H1 (cell line): Measurements from ENCODE around the gene GRK5. TPM values are rescaled to one million over a fixed set of nuclear protein-coding genes. Genes with fewer than 3 reads are reported as not detected.

Experiments
- CTCF ChIA-PET: fragments of 300-600 bp; sonication (Branson Sonifier 250); formaldehyde crosslinking; loops from one replicate; lab custom pipeline; 2021; ENCODE audit not compliant: partially characterized antibody; lab: Charles Lee
- POLR2A ChIA-PET: fragments of 300-600 bp; sonication (Branson Sonifier 250); formaldehyde crosslinking; loops from one replicate; lab custom pipeline; 2021; ENCODE audit warnings: inconsistent platforms; ENCODE audit not compliant: partially characterized antibody; lab: Charles Lee
- DNase-seq, 2 experiments: peaks; one replicate each; pipeline versions ENCODE4 v3.0.0 to v3.0.0-alpha.2; 2010 to 2022; ENCODE audit warnings: low spot score in 2 of 2, low read depth in 1 of 2, mixed read lengths in 1 of 2
- FAIRE-seq: peaks from 2 replicates; lab custom pipeline; 2011; peaks lifted over from hg19 to GRCh38; lab: Jason Lieb, UNC
- H2AFZ ChIP-seq: 2 replicates; pipeline ENCODE4 v1.8.1; 2012; ENCODE audit warnings: low read length, inconsistent platforms
- H2AK5ac ChIP-seq: 2 replicates; pipeline ENCODE4 v1.6.1; 2013; ENCODE audit warnings: low read depth, low read length
- H2BK120ac ChIP-seq: replicated peaks from 2 replicates; pipeline ENCODE3; 2013; ENCODE audit warnings: low read depth, low read length, inconsistent platforms
- H2BK12ac ChIP-seq: 2 replicates; pipeline ENCODE4 v1.6.1; 2013; ENCODE audit warnings: low read depth, low read length
- H2BK15ac ChIP-seq: 2 replicates; pipeline ENCODE4 v1.6.1; 2013; ENCODE audit warnings: low read length
- H2BK20ac ChIP-seq: 2 replicates; pipeline ENCODE4 v1.6.1; 2013; ENCODE audit warnings: low read length
- H2BK5ac ChIP-seq: 2 replicates; pipeline ENCODE4 v1.6.1; 2013; ENCODE audit warnings: low read depth, low read length
- H3K14ac ChIP-seq: 2 replicates; pipeline ENCODE4 v1.6.1; 2013; ENCODE audit warnings: inconsistent platforms; ENCODE audit not compliant: insufficient read length
- H3K18ac ChIP-seq: 2 replicates; pipeline ENCODE4 v1.6.1; 2013; ENCODE audit warnings: low read length; ENCODE audit errors: extremely low read depth
- H3K23ac ChIP-seq: 2 replicates; pipeline ENCODE4 v1.6.1; 2013; ENCODE audit warnings: inconsistent platforms; ENCODE audit not compliant: insufficient read length
- H3K23me2 ChIP-seq: 2 replicates; pipeline ENCODE4 v1.6.1; 2013; ENCODE audit warnings: low read depth, low read length
- H3K27ac ChIP-seq: 2 replicates; pipeline ENCODE4 v1.6.1; 2011; ENCODE audit warnings: low read depth, low read length, inconsistent platforms
- H3K27me3 ChIP-seq, 4 experiments: replicated peaks in 1 of 4; 1 replicate in 1 of 4; 2 replicates in 3 of 4; pipeline versions ENCODE4 v1.6.1 to v1.8.1; 2011 to 2013; ENCODE audit warnings: low read length in 3 of 4, mild to moderate bottlenecking in 3 of 4, inconsistent platforms in 2 of 4, mixed read lengths in 2 of 4, moderate library complexity in 1 of 4; ENCODE audit not compliant: control insufficient read depth in 3 of 4, insufficient read depth in 3 of 4; ENCODE audit errors: extremely low read depth in 1 of 4
- H3K36me3 ChIP-seq, 4 experiments: 2 replicates each; pipeline versions ENCODE4 v1.6.1 to v1.8.1; 2011 to 2013; ENCODE audit warnings: mild to moderate bottlenecking in 4 of 4, low read length in 3 of 4, moderate library complexity in 2 of 4, control low read depth in 1 of 4, inconsistent platforms in 1 of 4; ENCODE audit not compliant: insufficient read depth in 4 of 4, control insufficient read depth in 2 of 4
- H3K4ac ChIP-seq: replicated peaks from 2 replicates; pipeline ENCODE3; 2013; ENCODE audit warnings: low read length, low read depth, mixed read lengths, inconsistent platforms; ENCODE audit not compliant: insufficient read length
- H3K4me1 ChIP-seq, 4 experiments: replicated peaks in 1 of 4; 1 replicate in 1 of 4; 2 replicates in 3 of 4; pipeline versions ENCODE4 v1.6.1 to v1.8.1; 2011 to 2013; ENCODE audit warnings: low read length in 3 of 4, inconsistent platforms in 2 of 4, mixed read lengths in 1 of 4; ENCODE audit not compliant: insufficient read depth in 4 of 4, control insufficient read depth in 3 of 4
- H3K4me2 ChIP-seq, 2 experiments: 2 replicates each; pipeline versions ENCODE4 v1.6.1 to v1.8.1; 2011 to 2013; ENCODE audit warnings: low read depth in 2 of 2, low read length in 2 of 2, control low read depth in 1 of 2, inconsistent platforms in 1 of 2, mild to moderate bottlenecking in 1 of 2; ENCODE audit not compliant: insufficient read depth in 1 of 2
- H3K4me3 ChIP-seq, 4 experiments: fragments of 200-600, 300-600 bp in 1 of 4; sonication (generic), shearing (Covaris generic), sonication (Bioruptor Twin) in 1 of 4; 2 replicates each; pipeline versions ENCODE4 v1.5.1 to v1.8.1; 2011 to 2016; ENCODE audit warnings: low read length in 4 of 4, low read depth in 3 of 4, control low read depth in 2 of 4, inconsistent platforms in 2 of 4, mild to moderate bottlenecking in 2 of 4, mixed read lengths in 1 of 4, moderate library complexity in 1 of 4; ENCODE audit not compliant: insufficient read depth in 2 of 4; ENCODE audit errors: extremely low read depth in 1 of 4
- H3K56ac ChIP-seq: replicated peaks from 2 replicates; pipeline ENCODE3; 2013; ENCODE audit warnings: low read depth, mild to moderate bottlenecking, mixed read lengths, low read length, inconsistent platforms; ENCODE audit not compliant: insufficient read length
- H3K79me1 ChIP-seq: 2 replicates; pipeline ENCODE4 v1.6.1; 2013; ENCODE audit warnings: low read depth, low read length, control low read depth
- H3K79me2 ChIP-seq, 2 experiments: 2 replicates each; pipeline versions ENCODE4 v1.6.1 to v1.8.1; 2012 to 2013; ENCODE audit warnings: low read length in 2 of 2, mild to moderate bottlenecking in 2 of 2, inconsistent platforms in 1 of 2; ENCODE audit not compliant: insufficient read depth in 2 of 2, control insufficient read depth in 1 of 2
- H3K9ac ChIP-seq, 4 experiments: replicated peaks in 1 of 4; 1 replicate in 1 of 4; 2 replicates in 3 of 4; pipeline versions ENCODE4 v1.6.1 to v1.8.1; 2011 to 2013; ENCODE audit warnings: low read depth in 3 of 4, low read length in 3 of 4, control low read depth in 2 of 4, mild to moderate bottlenecking in 2 of 4, moderate library complexity in 2 of 4, inconsistent platforms in 1 of 4; ENCODE audit errors: extremely low read depth in 1 of 4
- H3K9me3 ChIP-seq, 2 experiments: 2 replicates each; pipeline versions ENCODE4 v1.6.1 to v1.8.1; 2012 to 2013; ENCODE audit warnings: mild to moderate bottlenecking in 2 of 2, moderate library complexity in 2 of 2, control low read depth in 1 of 2, inconsistent platforms in 1 of 2, low read depth in 1 of 2, low read length in 1 of 2, mixed read lengths in 1 of 2; ENCODE audit not compliant: insufficient read depth in 2 of 2
- H4K20me1 ChIP-seq, 2 experiments: replicated peaks in 1 of 2; 2 replicates each; pipeline versions ENCODE3 to v1.8.1; 2011 to 2013; ENCODE audit warnings: inconsistent platforms in 2 of 2, low read length in 2 of 2, mild to moderate bottlenecking in 1 of 2; ENCODE audit not compliant: insufficient read depth in 2 of 2, control insufficient read depth in 1 of 2
- H4K5ac ChIP-seq: 2 replicates; pipeline ENCODE4 v1.6.1; 2013; ENCODE audit warnings: low read length, low read depth, mixed read lengths, inconsistent platforms; ENCODE audit not compliant: insufficient read length
- H4K8ac ChIP-seq: 2 replicates; pipeline ENCODE4 v1.8.0; 2013; ENCODE audit warnings: mild to moderate bottlenecking, moderate library complexity, low read length, inconsistent platforms; ENCODE audit not compliant: insufficient read depth; ENCODE audit errors: extremely low read depth
- H4K91ac ChIP-seq: replicated peaks from 2 replicates; pipeline ENCODE3; 2013; ENCODE audit warnings: low read length, mixed read lengths, inconsistent platforms; ENCODE audit not compliant: insufficient read length
- BACH1 ChIP-seq: IDR thresholded peaks from 2 replicates; pipeline ENCODE4 v1.6.1; 2012; ENCODE audit warnings: low read length, improper control_type of control experiment
- CBX5 ChIP-seq: fragments of 300-800, 300-1000 bp; sonication (generic); IDR thresholded peaks from 2 replicates; pipeline ENCODE4 v1.7.1; 2016; ENCODE audit warnings: antibody characterized with exemption, low read length, low read depth
- CHD2 ChIP-seq: IDR thresholded peaks from 2 replicates; pipeline ENCODE4 v1.6.1; 2012; ENCODE audit warnings: low read length, improper control_type of control experiment
- CREB1 ChIP-seq: IDR thresholded peaks from 2 replicates; pipeline ENCODE4 v1.6.1; 2012; ENCODE audit warnings: inconsistent platforms
- GTF2F1 ChIP-seq: IDR thresholded peaks from 2 replicates; pipeline ENCODE4 v1.6.1; 2012; ENCODE audit warnings: low read depth, low read length, improper control_type of control experiment, borderline replicate concordance
- JUN ChIP-seq: IDR thresholded peaks from 2 replicates; pipeline ENCODE4 v1.6.1; 2011; ENCODE audit warnings: low read depth, mild to moderate bottlenecking, improper control_type of control experiment, low read length
- JUND ChIP-seq: IDR thresholded peaks from 2 replicates; pipeline ENCODE4 v1.6.1; 2011; ENCODE audit warnings: mild to moderate bottlenecking, improper control_type of control experiment, low read length
- NANOG ChIP-seq: IDR thresholded peaks from 2 replicates; pipeline ENCODE4 v1.6.1; 2011; ENCODE audit warnings: low read length, low read depth, mild to moderate bottlenecking, inconsistent platforms; ENCODE audit not compliant: insufficient read depth, poor library complexity, severe bottlenecking
- PHF8 ChIP-seq: fragments of 200-600 bp; sonication (generic); conservative IDR thresholded peaks from 2 replicates; pipeline ENCODE4 v1.7.1; 2012; ENCODE audit warnings: low read depth, mild to moderate bottlenecking, inconsistent platforms, low read length, moderate library complexity
- POU5F1 ChIP-seq: IDR thresholded peaks from 2 replicates; pipeline ENCODE4 v1.6.1; 2011; ENCODE audit warnings: low read depth, mild to moderate bottlenecking, low read length, moderate library complexity
- RNF2 ChIP-seq: fragments of 200-900, 300-1000 bp; sonication (generic); IDR thresholded peaks from 2 replicates; pipeline ENCODE4 v1.7.1; 2016; ENCODE audit warnings: borderline replicate concordance, low read depth, mild to moderate bottlenecking, antibody characterized with exemption, low read length; ENCODE audit not compliant: poor library complexity, severe bottlenecking; ENCODE audit errors: missing control alignments
- SIRT6 ChIP-seq: IDR thresholded peaks from one replicate; pipeline ENCODE4 v1.7.1; 2012; ENCODE audit warnings: low read length, inconsistent platforms
- YY1 ChIP-seq: IDR thresholded peaks from 2 replicates; pipeline ENCODE4 v1.6.1; 2011; ENCODE audit warnings: low read depth, mild to moderate bottlenecking, low read length
- WGBS, 2 experiments: shearing (Covaris generic) in 1 of 2; methylation state at CpG; one replicate each; pipeline versions ENCODE4 v1.1.6 to v1.1.7; 2013 to 2015; ENCODE audit warnings: low lambda C conversion rate in 2 of 2, mixed read lengths in 2 of 2, inconsistent platforms in 1 of 2, low coverage in 1 of 2, missing lambda C conversion rate in 1 of 2; ENCODE audit not compliant: insufficient replicate concordance in 2 of 2, insufficient coverage in 1 of 2, insufficient read length in 1 of 2; ENCODE audit errors: extremely low coverage in 1 of 2, missing lambda C conversion rate in 1 of 2; 5-methylcytosine and 5-hydroxymethylcytosine counted together
- polyA plus RNA-seq, 7 experiments: library from polyadenylated mRNA; depleted of rRNA in 3 of 7; stranded (reverse) in 5 of 7; unstranded in 2 of 7; fragments of >200 nt in 5 of 7; fragments of 200-250 nt in 2 of 7; gene quantifications; 1 replicate in 5 of 7; 2 replicates in 1 of 7; 4 replicates in 1 of 7; pipeline versions ENCODE4 v1.2.1 to v1.2.3, GENCODE V29; 2011 to 2013; ENCODE audit warnings: missing spikeins in 2 of 7, mixed read lengths in 2 of 7
- total RNA-seq: library from RNA; stranded (reverse); fragmentation: NEBNext Ultra II Directional; extraction: Animal tissue kit (Norgen Biotek cat#: 25700); gene quantifications from 2 replicates; pipeline ENCODE4 v1.2.1, GENCODE V29; 2021

GRK5 gene
- total and polyA plus RNA-seq, 2 of the 8 experiments (the other 6 are each of a cell fraction or from before 2014, with no cell fraction given): 0.54 to 2.5 TPM

GRCh38 chr10:119495021-119495505 lies 287.7 kb downstream of the GRK5 start:
- Histone ChIP-seq H3K56ac (no peak overlapping the region), H4K8ac (no peak overlapping the region), H3K14ac (no peak overlapping the region), H2BK12ac (no peak overlapping the region), H2BK120ac (no peak overlapping the region), H3K4me1 (peaks cover 0 to 4% (median 0%) of the 10 kb centered on the region in 4 experiments; a peak in 3 of 7 replicates), H3K4me3 (no peak overlapping the region)
- POLR2A ChIA-PET: no interaction called here
- no peak for TF ChIP-seq POU5F1
- no peak for TF ChIP-seq GTF2F1
- no peak for TF ChIP-seq NANOG
- TF ChIP-seq CREB1: no peak
- TF ChIP-seq BACH1: no peak
- no peak for TF ChIP-seq JUN
- TF ChIP-seq RNF2: no peak
- no peak for TF ChIP-seq JUND
- TF ChIP-seq SIRT6: no peak
- no peak for TF ChIP-seq CHD2
- no peak for TF ChIP-seq CBX5
- no peak for TF ChIP-seq PHF8
- TF ChIP-seq YY1: no peak
- TF ChIP-seq, all 59 proteins: peak for 0
- Histone ChIP-seq H4K20me1 (peaks cover 0 to 1% of the 10 kb centered on the region in 2 experiments), H2BK15ac (no peak overlapping the region), H3K4me2 (no peak overlapping the region), H3K18ac (no peak overlapping the region), H4K5ac (no peak overlapping the region), H3K27ac (no peak overlapping the region), H2BK5ac (no peak overlapping the region), H2AFZ (no peak overlapping the region), H2AK5ac (no peak overlapping the region), H3K79me1 (no peaks in the 10 kb centered on the region; the same call in 1 of the 2 replicates), H4K91ac (no peak overlapping the region), H3K4ac (no peak overlapping the region), H3K23ac (no peak overlapping the region), H3K9me3 (no peaks in the 10 kb centered on the region), H3K36me3 (no peaks in the 10 kb centered on the region), H3K79me2 (no peaks in the 10 kb centered on the region), H2BK20ac (no peak overlapping the region), H3K27me3 (no peaks in the 10 kb centered on the region; a peak in 2 of 7 replicates), H3K23me2 (no peaks in the 10 kb centered on the region), H3K9ac (no peak overlapping the region)
- DNase-seq (no peak), FAIRE-seq (no peak)
- CTCF ChIA-PET: interaction anchor here (1.0 to 3.7 kb wide), 2 partner anchors 28 to 296 kb away, joined by 3 to 16 read pairs; no protein-coding TSS in a partner anchor
- WGBS, 2 experiments: 98% methylated on average over 5 of the region's 5 CpGs; no CpG with 5 or more reads in 1 of the 2 experiments
